Common myeloid progenitor, CD34-positive (primary cell): ENCODE data around the gene DIP2C.
"Not testable (repeated sequence)": the region's sequence is repeated elsewhere in the genome, so short reads cannot be mapped to it uniquely, and the experiment has no call there.

Experiments used
- CTCF ChIA-PET: fragments of 350-600 bp; sonication (Branson Sonifier 250); formaldehyde crosslinking; loops from one replicate; lab custom pipeline; 2021; ENCODE audit warnings: antibody characterized with exemption; lab: Charles Lee
- POLR2A ChIA-PET: fragments of 350-600 bp; sonication (Branson Sonifier 250); formaldehyde crosslinking; loops from one replicate; lab custom pipeline; 2021; ENCODE audit warnings: antibody characterized with exemption; lab: Charles Lee
- DNase-seq, 3 donors: peaks; one replicate each; pipeline versions ENCODE4 v3.0.0 to v3.0.0-alpha.2; 2013
- H3K27ac ChIP-seq, 2 experiments: 1 replicate in 1 of 2; 2 replicates in 1 of 2; pipeline ENCODE4 v1.7.0; 2013; ENCODE audit warnings: inconsistent platforms in 2 of 2, low read length in 2 of 2, mild to moderate bottlenecking in 2 of 2, low read depth in 1 of 2, moderate library complexity in 1 of 2; ENCODE audit not compliant: severe bottlenecking in 2 of 2, insufficient read depth in 1 of 2, poor library complexity in 1 of 2
- H3K27me3 ChIP-seq, 5 experiments: replicated peaks in 2 of 5; 1 replicate in 3 of 5; 2 replicates in 2 of 5; pipeline versions ENCODE4 v1.6.1 to v1.7.0; 2013; ENCODE audit warnings: low read length in 4 of 5, mild to moderate bottlenecking in 2 of 5, moderate library complexity in 2 of 5, inconsistent platforms in 1 of 5; ENCODE audit not compliant: insufficient read depth in 5 of 5, control insufficient read depth in 4 of 5
- H3K36me3 ChIP-seq, 4 experiments: 1 replicate in 2 of 4; 2 replicates in 2 of 4; pipeline versions ENCODE4 v1.6.1 to v1.7.0; 2013; ENCODE audit warnings: low read length in 3 of 4, control low read depth in 1 of 4, mild to moderate bottlenecking in 1 of 4; ENCODE audit not compliant: control insufficient read depth in 4 of 4, insufficient read depth in 4 of 4
- H3K4me1 ChIP-seq, 4 experiments: 1 replicate in 3 of 4; 2 replicates in 1 of 4; pipeline versions ENCODE4 v1.6.1 to v1.7.1; 2013; ENCODE audit warnings: low read length in 3 of 4, mild to moderate bottlenecking in 3 of 4, control low read depth in 1 of 4, inconsistent platforms in 1 of 4, moderate library complexity in 1 of 4; ENCODE audit not compliant: control insufficient read depth in 4 of 4, insufficient read depth in 4 of 4; ENCODE audit errors: control extremely low read depth in 1 of 4
- H3K4me3 ChIP-seq, 7 experiments: 1 replicate in 4 of 7; 2 replicates in 3 of 7; pipeline versions ENCODE4 v1.5.1 to v1.7.0; 2013; ENCODE audit warnings: mild to moderate bottlenecking in 7 of 7, low read length in 6 of 7, moderate library complexity in 6 of 7, inconsistent platforms in 2 of 7, low read depth in 2 of 7, control low read depth in 1 of 7; ENCODE audit not compliant: insufficient read depth in 4 of 7, control insufficient read depth in 1 of 7; ENCODE audit errors: extremely low read depth in 1 of 7
- H3K9me3 ChIP-seq, 5 experiments: 1 replicate in 4 of 5; 2 replicates in 1 of 5; pipeline versions ENCODE4 v1.6.1 to v1.7.1; 2013; ENCODE audit warnings: low read length in 4 of 5, mild to moderate bottlenecking in 2 of 5, inconsistent platforms in 1 of 5, low read depth in 1 of 5, moderate library complexity in 1 of 5; ENCODE audit not compliant: control insufficient read depth in 4 of 5, insufficient read depth in 2 of 5; ENCODE audit errors: control extremely low read depth in 1 of 5
- WGBS: methylation state at CpG from one replicate; pipeline ENCODE4 v1.1.5; 2013; ENCODE audit not compliant: insufficient coverage; 5-methylcytosine and 5-hydroxymethylcytosine counted together

The DIP2C gene

GRCh38 chr10:700183-700582, 10.7 kb upstream of the DIP2C start:
- Histone ChIP-seq H3K27me3 (peaks cover 0 to 36% (median 6%) of the 10 kb centered on the region in 5 experiments), H3K9me3 (peaks cover 0 to 11% (median 4%) of the 10 kb centered on the region in 5 experiments)
- CTCF ChIA-PET, H3K27ac ChIP-seq, H3K4me1 ChIP-seq, H3K36me3 ChIP-seq, H3K4me3 ChIP-seq, DNase-seq, POLR2A ChIA-PET: not testable (repeated sequence)
- 95% methylated on average over 5 of the region's 6 CpGs for WGBS

GRCh38 chr10:697097-697875, 7.8 kb upstream of the DIP2C start:
- WGBS: 78% methylated on average over 20 of the region's 30 CpGs
- no peaks in the 10 kb centered on the region for H3K9me3 ChIP-seq
- peaks cover 2 to 58% (median 13%) of the 10 kb centered on the region in 5 experiments for H3K27me3 ChIP-seq
- no peak for DNase-seq
- CTCF ChIA-PET: no interaction called here
- no peaks in the 10 kb centered on the region for H3K4me1 ChIP-seq
- no peak overlapping the region for H3K27ac ChIP-seq
- no peaks in the 10 kb centered on the region for H3K36me3 ChIP-seq
- no peak overlapping the region for H3K4me3 ChIP-seq
- POLR2A ChIA-PET: interaction anchor here (0.6 kb wide), 2 partner anchors 96 to 547 kb away, joined by 3 read pairs; no protein-coding TSS in a partner anchor

DNA sequence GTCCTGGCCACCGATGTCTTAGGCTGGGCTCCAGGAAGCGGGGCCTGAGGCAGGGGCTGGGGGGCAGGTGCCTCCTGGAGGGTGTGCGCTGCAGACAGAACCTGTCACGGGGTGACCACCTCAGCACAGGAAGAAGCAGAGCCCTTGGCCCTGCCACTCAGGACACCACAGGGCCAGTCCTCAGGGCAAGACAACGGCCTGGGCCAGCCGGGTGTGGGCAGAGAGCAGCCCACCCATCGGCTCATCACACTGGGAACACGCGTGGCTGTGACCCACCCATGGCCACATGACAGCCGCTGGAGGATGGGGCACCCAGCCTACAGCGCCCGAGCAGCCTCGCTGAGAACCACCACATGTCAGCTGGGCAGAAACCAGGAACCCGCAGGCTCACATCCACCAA, 5.9 kb upstream of the DIP2C start:
- peaks cover 2 to 66% (median 16%) of the 10 kb centered on the region in 5 experiments for H3K27me3 ChIP-seq
- no peak overlapping the region for H3K4me3 ChIP-seq
- no peaks in the 10 kb centered on the region for H3K4me1 ChIP-seq
- no peaks in the 10 kb centered on the region for H3K36me3 ChIP-seq
- no peaks in the 10 kb centered on the region for H3K9me3 ChIP-seq
- POLR2A ChIA-PET: no interaction called here
- DNase-seq: no peak
- CTCF ChIA-PET: no interaction called here
- 98% methylated on average over 14 of the region's 14 CpGs for WGBS
- H3K27ac ChIP-seq: no peak overlapping the region

DNA sequence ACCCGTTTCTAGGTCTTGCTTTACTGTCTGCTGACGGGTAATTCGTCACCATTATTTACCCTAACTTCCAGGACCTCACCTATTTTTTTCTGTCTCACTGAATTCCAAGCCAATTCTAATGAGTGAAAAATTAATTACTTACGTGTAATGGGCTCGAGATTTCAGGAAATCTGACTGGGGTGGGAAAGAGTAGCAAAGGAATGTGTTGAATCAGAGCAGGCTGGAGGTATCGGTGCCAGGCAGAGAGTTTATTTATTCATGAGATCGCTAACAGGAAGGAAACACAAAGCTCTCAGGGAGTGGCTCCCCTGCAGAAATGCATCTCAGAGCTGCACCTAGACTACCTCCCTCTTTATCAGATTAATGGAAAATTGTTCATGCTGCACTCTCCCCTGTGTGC, 4.0 kb upstream of the DIP2C start:
- no peak overlapping the region for H3K4me3 ChIP-seq
- H3K4me1 ChIP-seq: peaks cover 0 to 10% (median 2%) of the 10 kb centered on the region in 4 experiments
- no peak for DNase-seq
- H3K27me3 ChIP-seq: peaks cover 2 to 64% (median 20%) of the 10 kb centered on the region in 5 experiments
- ChIA-PET POLR2A (interaction anchor here (0.6 kb wide), 1 partner anchor 29 kb away, joined by 3 read pairs; no protein-coding TSS in a partner anchor), CTCF (no interaction called here)
- peaks cover 0 to 2% (median 0%) of the 10 kb centered on the region in 5 experiments for H3K9me3 ChIP-seq
- no peak overlapping the region for H3K27ac ChIP-seq
- no peaks in the 10 kb centered on the region for H3K36me3 ChIP-seq
- 7% methylated on average over 5 of the region's 7 CpGs for WGBS

DNA sequence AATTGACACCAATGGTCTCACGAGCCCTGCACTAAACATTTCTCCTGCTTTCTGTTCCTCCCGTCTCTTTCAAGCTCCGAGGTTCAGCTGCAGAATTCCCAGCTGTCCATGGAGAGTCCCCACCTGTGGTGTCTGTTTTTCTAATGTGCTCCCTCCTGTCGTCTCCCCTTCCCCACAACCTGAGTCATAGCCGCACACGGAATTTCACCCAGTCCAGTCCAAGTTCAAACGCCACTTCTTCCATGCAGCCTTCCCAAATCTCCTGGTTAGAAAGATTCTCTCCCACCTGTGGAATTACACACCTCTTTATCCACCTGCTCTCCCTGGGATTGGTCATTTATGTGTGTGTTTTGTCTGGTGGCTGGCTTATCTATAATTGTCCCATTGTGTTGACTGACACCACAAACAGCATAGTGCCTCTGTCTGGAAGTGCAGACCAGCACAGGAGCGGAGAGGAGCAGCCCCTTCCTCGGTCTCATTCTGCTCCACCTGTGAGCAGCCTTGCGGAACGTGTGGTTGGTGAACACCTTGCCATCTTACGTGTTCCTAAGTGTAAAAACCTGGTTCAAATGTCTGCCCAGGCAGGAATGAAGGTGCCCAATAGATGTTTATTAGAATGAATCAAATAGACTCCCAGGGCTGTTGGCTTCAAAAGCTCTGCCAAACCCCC, 3.3 kb upstream of the DIP2C start:
- H3K36me3 ChIP-seq: no peaks in the 10 kb centered on the region
- CTCF ChIA-PET: no interaction called here
- H3K27ac ChIP-seq: no peak overlapping the region
- POLR2A ChIA-PET: interaction anchor here (0.6 kb wide), 1 partner anchor 28 kb away, joined by 3 read pairs; no protein-coding TSS in a partner anchor
- peaks cover 2 to 67% (median 25%) of the 10 kb centered on the region in 5 experiments for H3K27me3 ChIP-seq
- peaks cover 0 to 8% (median 0%) of the 10 kb centered on the region in 5 experiments for H3K9me3 ChIP-seq
- peaks cover 0 to 10% (median 2%) of the 10 kb centered on the region in 4 experiments for H3K4me1 ChIP-seq
- no peak overlapping the region for H3K4me3 ChIP-seq
- WGBS: 88% methylated on average over 11 of the region's 12 CpGs
- DNase-seq: no peak

DNA sequence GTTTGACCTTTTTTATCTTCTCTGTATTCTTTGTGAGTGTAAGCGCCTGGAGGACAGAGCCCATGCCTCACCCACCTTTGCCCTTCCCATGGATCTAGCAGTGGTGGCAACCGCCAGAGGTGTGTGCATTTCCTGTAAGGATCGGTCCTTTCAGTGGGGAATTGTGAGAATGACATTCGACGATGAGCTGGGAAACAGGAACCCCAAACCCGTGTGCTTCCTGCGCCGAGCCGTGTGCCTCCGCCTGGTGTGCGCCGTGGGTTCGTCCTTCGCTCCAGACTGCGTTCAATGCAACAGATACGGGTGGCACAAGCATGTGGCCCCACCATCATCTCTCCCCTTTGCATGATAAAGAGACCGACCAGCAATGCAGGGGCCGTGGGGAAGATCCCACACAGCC, 1.7 kb upstream of the DIP2C start:
- peaks cover 2 to 76% (median 29%) of the 10 kb centered on the region in 5 experiments for H3K27me3 ChIP-seq
- H3K4me3 ChIP-seq: no peak overlapping the region
- no peak overlapping the region for H3K27ac ChIP-seq
- POLR2A ChIA-PET: no interaction called here
- CTCF ChIA-PET: no interaction called here
- peaks cover 0 to 21% (median 3%) of the 10 kb centered on the region in 5 experiments for H3K9me3 ChIP-seq
- peaks cover 0 to 10% (median 2%) of the 10 kb centered on the region in 4 experiments for H3K4me1 ChIP-seq
- WGBS: 95% methylated on average over 16 of the region's 18 CpGs
- DNase-seq: no peak
- no peaks in the 10 kb centered on the region for H3K36me3 ChIP-seq
